Measurements from ENCODE around the gene HSPB8.

DNA sequence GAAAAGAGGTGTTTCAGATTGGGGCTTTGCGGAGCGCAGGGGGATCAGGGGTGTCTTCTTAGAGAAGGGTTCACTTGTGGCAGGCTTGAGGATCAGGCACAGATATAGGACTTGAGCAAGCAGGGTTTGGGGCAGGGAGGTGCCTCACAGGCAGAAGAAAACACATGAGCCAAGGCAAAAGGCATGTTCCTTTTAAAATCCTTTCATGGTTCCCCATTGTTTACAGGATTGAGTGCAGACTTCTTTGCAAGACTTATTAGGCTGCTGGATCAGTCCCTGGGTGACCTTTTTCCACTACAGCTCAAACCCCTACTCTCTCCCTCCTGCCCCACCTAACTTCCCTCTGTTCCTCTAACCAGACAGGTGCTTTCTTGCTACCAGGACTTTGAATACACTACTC lies 19.7 kb downstream of the HSPB8 start:
- TF ChIP-seq, protein P1, sequence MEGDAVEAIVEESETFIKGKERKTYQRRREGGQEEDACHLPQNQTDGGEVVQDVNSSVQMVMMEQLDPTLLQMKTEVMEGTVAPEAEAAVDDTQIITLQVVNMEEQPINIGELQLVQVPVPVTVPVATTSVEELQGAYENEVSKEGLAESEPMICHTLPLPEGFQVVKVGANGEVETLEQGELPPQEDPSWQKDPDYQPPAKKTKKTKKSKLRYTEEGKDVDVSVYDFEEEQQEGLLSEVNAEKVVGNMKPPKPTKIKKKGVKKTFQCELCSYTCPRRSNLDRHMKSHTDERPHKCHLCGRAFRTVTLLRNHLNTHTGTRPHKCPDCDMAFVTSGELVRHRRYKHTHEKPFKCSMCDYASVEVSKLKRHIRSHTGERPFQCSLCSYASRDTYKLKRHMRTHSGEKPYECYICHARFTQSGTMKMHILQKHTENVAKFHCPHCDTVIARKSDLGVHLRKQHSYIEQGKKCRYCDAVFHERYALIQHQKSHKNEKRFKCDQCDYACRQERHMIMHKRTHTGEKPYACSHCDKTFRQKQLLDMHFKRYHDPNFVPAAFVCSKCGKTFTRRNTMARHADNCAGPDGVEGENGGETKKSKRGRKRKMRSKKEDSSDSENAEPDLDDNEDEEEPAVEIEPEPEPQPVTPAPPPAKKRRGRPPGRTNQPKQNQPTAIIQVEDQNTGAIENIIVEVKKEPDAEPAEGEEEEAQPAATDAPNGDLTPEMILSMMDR (IDR thresholded peaks at IDR 0.05; ENCODE audit: low read depth, low read length, missing input control): no peak
- TF ChIP-seq, protein P2, sequence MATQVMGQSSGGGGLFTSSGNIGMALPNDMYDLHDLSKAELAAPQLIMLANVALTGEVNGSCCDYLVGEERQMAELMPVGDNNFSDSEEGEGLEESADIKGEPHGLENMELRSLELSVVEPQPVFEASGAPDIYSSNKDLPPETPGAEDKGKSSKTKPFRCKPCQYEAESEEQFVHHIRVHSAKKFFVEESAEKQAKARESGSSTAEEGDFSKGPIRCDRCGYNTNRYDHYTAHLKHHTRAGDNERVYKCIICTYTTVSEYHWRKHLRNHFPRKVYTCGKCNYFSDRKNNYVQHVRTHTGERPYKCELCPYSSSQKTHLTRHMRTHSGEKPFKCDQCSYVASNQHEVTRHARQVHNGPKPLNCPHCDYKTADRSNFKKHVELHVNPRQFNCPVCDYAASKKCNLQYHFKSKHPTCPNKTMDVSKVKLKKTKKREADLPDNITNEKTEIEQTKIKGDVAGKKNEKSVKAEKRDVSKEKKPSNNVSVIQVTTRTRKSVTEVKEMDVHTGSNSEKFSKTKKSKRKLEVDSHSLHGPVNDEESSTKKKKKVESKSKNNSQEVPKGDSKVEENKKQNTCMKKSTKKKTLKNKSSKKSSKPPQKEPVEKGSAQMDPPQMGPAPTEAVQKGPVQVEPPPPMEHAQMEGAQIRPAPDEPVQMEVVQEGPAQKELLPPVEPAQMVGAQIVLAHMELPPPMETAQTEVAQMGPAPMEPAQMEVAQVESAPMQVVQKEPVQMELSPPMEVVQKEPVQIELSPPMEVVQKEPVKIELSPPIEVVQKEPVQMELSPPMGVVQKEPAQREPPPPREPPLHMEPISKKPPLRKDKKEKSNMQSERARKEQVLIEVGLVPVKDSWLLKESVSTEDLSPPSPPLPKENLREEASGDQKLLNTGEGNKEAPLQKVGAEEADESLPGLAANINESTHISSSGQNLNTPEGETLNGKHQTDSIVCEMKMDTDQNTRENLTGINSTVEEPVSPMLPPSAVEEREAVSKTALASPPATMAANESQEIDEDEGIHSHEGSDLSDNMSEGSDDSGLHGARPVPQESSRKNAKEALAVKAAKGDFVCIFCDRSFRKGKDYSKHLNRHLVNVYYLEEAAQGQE (IDR thresholded peaks at IDR 0.05): no peak
- TF ChIP-seq, protein P3, sequence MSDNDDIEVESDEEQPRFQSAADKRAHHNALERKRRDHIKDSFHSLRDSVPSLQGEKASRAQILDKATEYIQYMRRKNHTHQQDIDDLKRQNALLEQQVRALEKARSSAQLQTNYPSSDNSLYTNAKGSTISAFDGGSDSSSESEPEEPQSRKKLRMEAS (IDR thresholded peaks at IDR 0.05): no peak
- TF ChIP-seq GABPA (IDR thresholded peaks at IDR 0.05 in 1 of 2, conservative IDR thresholded peaks at IDR 0.05 in 1 of 2) (no peak), SP1 (IDR thresholded peaks at IDR 0.05) (no peak), HNF4G (IDR thresholded peaks at IDR 0.05) (no peak), YY1 (IDR thresholded peaks at IDR 0.05) (no peak)

All from liver (tissue), 3 donors.